Vagina (tissue), 2 donors: ENCODE results near the gene ARVCF. TPM values are rescaled to one million over a fixed set of nuclear protein-coding genes. Genes with fewer than 3 reads are reported as not detected.

Experiments used
- DNase-seq, 2 donors: peaks; one replicate each; pipeline ENCODE4 v3.0.0-alpha.2; 2017; ENCODE audit errors: extremely low spot score in 2 of 2
- H3K27ac ChIP-seq: fragments of 200-600 bp; sonication (generic); one replicate; pipeline ENCODE4 v1.5.1; 2019
- H3K27me3 ChIP-seq: fragments of 200-600 bp; sonication (generic); one replicate; pipeline ENCODE4 v1.5.1; 2019
- H3K36me3 ChIP-seq, 2 donors: fragments of 200-600 bp; sonication (generic); one replicate each; pipeline ENCODE4 v1.5.1; 2017 to 2019
- H3K4me1 ChIP-seq: fragments of 200-600 bp; sonication (generic); one replicate; pipeline ENCODE4 v1.5.1; 2019
- H3K4me3 ChIP-seq, 2 donors: fragments of 200-600 bp; sonication (generic); 1 replicate in 1 of 2; 2 replicates in 1 of 2; pipeline ENCODE4 v1.5.1; 2016 to 2019
- H3K9me3 ChIP-seq: fragments of 200-600 bp; sonication (generic); one replicate; pipeline ENCODE4 v1.5.1; 2019
- POLR2A ChIP-seq, 2 donors: fragments of 450-650 bp; IDR thresholded peaks; one replicate each; pipeline ENCODE4 v1.6.1; 2017; ENCODE audit warnings: antibody characterized with exemption in 2 of 2, mild to moderate bottlenecking in 2 of 2, moderate library complexity in 2 of 2
- POLR2AphosphoS5 ChIP-seq, 2 donors: sonication (generic); formaldehyde crosslinking; IDR thresholded peaks; one replicate each; pipeline ENCODE4 v1.9.0; 2017; ENCODE audit warnings: antibody characterized with exemption in 2 of 2, mild to moderate bottlenecking in 2 of 2, low read depth in 1 of 2; ENCODE audit not compliant: insufficient read depth in 1 of 2
- intact Hi-C: fragments of 100-400 bp; cut with DNase I; formaldehyde crosslinking; loops from one replicate; pipeline ENCODE4 v1.15.1; 2023
- total RNA-seq: library from RNA; depleted of rRNA; stranded (reverse); fragments of >200 nt; gene quantifications from one replicate; pipeline ENCODE4 v1.2.3, GENCODE V29; 2016
- TF ChIP-seq, protein P1 (sequence below), 3 experiments: fragments of 450-650 bp in 2 of 3; fragments of 200-600 bp in 1 of 3; sonication (generic) in 1 of 3; IDR thresholded peaks; one replicate each; pipeline ENCODE4 v1.5.1; 2017 to 2019; ENCODE audit warnings: antibody characterized with exemption in 3 of 3, mild to moderate bottlenecking in 2 of 3, moderate library complexity in 2 of 3

The ARVCF gene
- total RNA-seq, 1 donor from 2014 or later = 10.8 TPM

DNA sequence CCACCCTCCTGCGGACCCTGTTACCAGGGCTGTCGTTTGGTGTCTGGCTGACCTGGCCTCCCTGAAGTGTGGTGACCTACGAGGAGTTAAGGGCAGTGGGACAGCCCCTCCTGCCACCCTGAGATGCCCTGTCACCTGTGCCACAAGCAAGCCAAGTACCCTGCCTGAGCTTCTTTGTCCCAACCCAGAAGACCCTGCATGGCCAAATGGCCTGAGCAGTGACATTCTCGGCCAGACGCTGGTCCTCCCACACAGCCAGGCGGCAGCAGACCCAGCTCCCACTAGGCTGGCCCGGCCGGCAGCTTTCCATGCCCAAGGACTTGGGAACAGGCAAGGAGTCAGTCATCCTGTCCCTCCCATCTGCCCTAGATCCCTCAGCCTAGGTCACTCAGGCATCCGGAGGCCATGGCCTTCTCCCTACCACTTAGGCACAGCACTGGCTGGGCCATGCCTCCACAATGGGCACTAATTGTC is 7.6 kb downstream of the ARVCF start:
- intact Hi-C loops = no loop called here
- Histone ChIP-seq H3K9me3 (no peaks in the 10 kb centered on the region), H3K4me1 (no peaks in the 10 kb centered on the region), H3K36me3 (no peaks in the 10 kb centered on the region), H3K27me3 (no peaks in the 10 kb centered on the region), H3K27ac (no peak overlapping the region), H3K4me3 (no peak overlapping the region)
- DNase-seq = no peak
- TF ChIP-seq POLR2AphosphoS5 (IDR thresholded peaks at IDR 0.05; ENCODE audit: insufficient read depth in 1 of 2, low read depth in 1 of 2) = no peak
- TF ChIP-seq, protein P1, sequence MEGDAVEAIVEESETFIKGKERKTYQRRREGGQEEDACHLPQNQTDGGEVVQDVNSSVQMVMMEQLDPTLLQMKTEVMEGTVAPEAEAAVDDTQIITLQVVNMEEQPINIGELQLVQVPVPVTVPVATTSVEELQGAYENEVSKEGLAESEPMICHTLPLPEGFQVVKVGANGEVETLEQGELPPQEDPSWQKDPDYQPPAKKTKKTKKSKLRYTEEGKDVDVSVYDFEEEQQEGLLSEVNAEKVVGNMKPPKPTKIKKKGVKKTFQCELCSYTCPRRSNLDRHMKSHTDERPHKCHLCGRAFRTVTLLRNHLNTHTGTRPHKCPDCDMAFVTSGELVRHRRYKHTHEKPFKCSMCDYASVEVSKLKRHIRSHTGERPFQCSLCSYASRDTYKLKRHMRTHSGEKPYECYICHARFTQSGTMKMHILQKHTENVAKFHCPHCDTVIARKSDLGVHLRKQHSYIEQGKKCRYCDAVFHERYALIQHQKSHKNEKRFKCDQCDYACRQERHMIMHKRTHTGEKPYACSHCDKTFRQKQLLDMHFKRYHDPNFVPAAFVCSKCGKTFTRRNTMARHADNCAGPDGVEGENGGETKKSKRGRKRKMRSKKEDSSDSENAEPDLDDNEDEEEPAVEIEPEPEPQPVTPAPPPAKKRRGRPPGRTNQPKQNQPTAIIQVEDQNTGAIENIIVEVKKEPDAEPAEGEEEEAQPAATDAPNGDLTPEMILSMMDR (IDR thresholded peaks at IDR 0.05) = no peak
- no peak for TF ChIP-seq POLR2A (IDR thresholded peaks at IDR 0.05)

DNA sequence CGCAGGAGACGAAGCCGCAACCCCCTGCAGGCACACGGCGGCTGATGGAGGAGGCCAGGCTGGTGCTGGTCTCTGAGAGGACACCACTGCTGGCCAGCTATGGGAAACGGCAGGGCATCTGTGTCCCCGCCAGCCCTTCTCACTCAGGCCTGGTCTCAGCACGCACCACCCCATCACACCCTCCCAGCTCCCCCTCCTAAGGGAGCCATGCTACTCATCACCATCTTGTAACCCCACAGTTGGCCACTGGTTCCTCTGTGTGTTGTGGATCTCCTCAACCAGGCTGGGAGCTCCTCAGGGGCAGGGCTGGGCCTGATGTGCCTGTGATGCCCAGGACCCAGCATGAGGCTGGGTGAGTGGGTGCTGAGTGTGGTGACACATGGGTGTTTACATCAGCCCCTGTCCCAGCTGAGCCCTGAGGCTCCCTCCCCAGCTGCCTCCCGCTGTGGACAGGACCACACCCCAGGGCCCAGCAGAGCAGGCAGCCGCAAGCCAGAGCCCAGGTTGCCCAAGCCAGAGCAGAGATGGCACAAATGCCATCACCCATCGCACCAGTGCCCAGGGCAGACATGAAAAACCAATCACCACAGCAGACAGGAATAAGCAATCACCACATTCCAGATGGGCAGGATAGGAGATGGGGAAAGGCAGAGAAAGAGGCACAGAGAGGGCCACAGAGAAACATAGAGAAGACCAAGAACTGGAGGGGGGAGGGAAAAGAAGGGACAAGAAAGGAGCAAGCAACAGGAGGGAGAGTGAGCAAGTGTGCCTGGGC is 8.2 kb downstream of the ARVCF start:
- Histone ChIP-seq H3K4me1 (no peaks in the 10 kb centered on the region), H3K9me3 (no peaks in the 10 kb centered on the region), H3K27ac (no peak overlapping the region), H3K4me3 (no peak overlapping the region), H3K36me3 (no peaks in the 10 kb centered on the region), H3K27me3 (no peaks in the 10 kb centered on the region)
- intact Hi-C loops = no loop called here
- DNase-seq = no peak
- TF ChIP-seq, protein P1 (IDR thresholded peaks at IDR 0.05) = no peak
- no peak for TF ChIP-seq POLR2A (IDR thresholded peaks at IDR 0.05)

DNA sequence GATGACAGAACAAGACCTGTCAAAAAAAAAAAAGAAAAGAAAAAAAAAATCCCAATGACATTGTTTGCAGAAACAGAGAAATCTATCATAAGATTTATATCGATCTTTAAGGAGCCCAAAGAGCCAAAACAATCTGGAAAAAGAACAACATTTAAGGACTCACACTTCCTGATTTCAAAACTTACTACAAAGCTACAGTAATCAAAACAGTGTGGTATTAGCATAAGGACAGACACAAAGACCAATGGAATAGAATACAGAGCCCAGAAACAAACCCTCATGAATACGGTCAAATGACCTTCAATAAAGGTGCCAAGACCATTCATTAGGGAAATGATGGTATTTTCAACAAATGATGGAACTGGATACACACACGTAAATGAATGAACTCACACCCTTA is 12.2 kb downstream of the ARVCF start:
- H3K4me1 ChIP-seq = no peaks in the 10 kb centered on the region
- no peak overlapping the region for H3K4me3 ChIP-seq
- DNase-seq = no peak
- no peaks in the 10 kb centered on the region for H3K36me3 ChIP-seq
- intact Hi-C loops = no loop called here
- TF ChIP-seq POLR2A (IDR thresholded peaks at IDR 0.05) = no peak
- no peak for TF ChIP-seq POLR2AphosphoS5 (IDR thresholded peaks at IDR 0.05; ENCODE audit: insufficient read depth in 1 of 2, low read depth in 1 of 2)
- TF ChIP-seq, protein P1 (IDR thresholded peaks at IDR 0.05) = no peak
- no peaks in the 10 kb centered on the region for H3K9me3 ChIP-seq
- H3K27me3 ChIP-seq = no peaks in the 10 kb centered on the region
- no peak overlapping the region for H3K27ac ChIP-seq

DNA sequence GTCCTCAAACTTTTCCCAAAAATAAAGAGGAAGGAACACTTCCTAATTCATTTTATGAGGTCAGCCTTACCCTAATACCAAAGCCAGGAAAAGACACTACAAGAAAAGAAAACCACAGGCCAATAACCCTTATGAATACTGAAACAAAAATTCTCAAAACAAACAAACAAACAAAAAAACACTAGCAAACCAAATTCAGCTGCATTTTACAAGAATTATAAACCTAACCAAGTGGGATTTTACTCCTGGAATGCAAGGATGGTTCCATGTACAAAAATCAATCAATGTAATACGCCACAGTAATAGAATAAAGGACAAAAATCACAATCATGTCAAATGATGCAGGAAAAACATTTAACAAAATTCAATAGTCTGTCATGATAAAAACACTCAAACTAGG is 13.3 kb downstream of the ARVCF start:
- Histone ChIP-seq H3K4me3 (no peak overlapping the region), H3K27me3 (no peaks in the 10 kb centered on the region), H3K27ac (no peak overlapping the region), H3K36me3 (no peaks in the 10 kb centered on the region), H3K9me3 (no peaks in the 10 kb centered on the region), H3K4me1 (no peaks in the 10 kb centered on the region)
- TF ChIP-seq POLR2A (IDR thresholded peaks at IDR 0.05) (no peak), POLR2AphosphoS5 (IDR thresholded peaks at IDR 0.05; ENCODE audit: insufficient read depth in 1 of 2, low read depth in 1 of 2) (no peak)
- TF ChIP-seq, protein P1 (IDR thresholded peaks at IDR 0.05) = no peak
- intact Hi-C loops = no loop called here
- no peak for DNase-seq

DNA sequence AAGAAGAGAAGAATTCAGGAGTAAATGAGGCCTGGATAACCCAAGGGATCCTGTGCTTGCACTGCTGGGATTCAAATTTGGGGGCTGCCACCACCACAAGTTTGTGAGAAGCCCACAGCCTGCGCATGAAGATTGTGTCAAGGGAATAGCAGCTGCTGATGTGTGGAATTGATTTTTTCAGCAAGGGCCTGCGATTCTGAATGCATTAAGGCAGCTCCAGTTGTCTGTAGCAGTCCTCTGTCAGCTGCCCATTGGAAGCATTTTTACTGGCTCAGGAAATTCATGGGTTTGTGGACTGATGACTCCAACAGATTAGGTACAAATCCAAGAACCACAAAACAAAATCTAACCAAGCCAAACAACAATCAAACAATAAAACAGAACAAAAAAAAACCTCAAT is 14.0 kb downstream of the ARVCF start:
- Histone ChIP-seq H3K4me3 (no peak overlapping the region), H3K27me3 (no peaks in the 10 kb centered on the region), H3K4me1 (no peaks in the 10 kb centered on the region), H3K36me3 (no peaks in the 10 kb centered on the region), H3K9me3 (no peaks in the 10 kb centered on the region), H3K27ac (no peak overlapping the region)
- TF ChIP-seq, protein P1 (IDR thresholded peaks at IDR 0.05) = no peak
- TF ChIP-seq POLR2A (IDR thresholded peaks at IDR 0.05) = no peak
- TF ChIP-seq POLR2AphosphoS5 (IDR thresholded peaks at IDR 0.05; ENCODE audit: insufficient read depth in 1 of 2, low read depth in 1 of 2) = no peak
- intact Hi-C loops = no loop called here
- DNase-seq = no peak
